Measurements from ENCODE around the gene FERMT1. TPM values are rescaled to one million over a fixed set of nuclear protein-coding genes. Genes with fewer than 3 reads are reported as not detected.

FERMT1 gene
- total RNA-seq, 2 donors from 2014 or later = 3.5 to 4.1 TPM

GRCh38 chr20:6074784-6075183 is 48.0 kb downstream of the FERMT1 start:
- H3K4me3 Mint-ChIP-seq = no peak overlapping the region
- WGBS, 2 experiments (ENCODE audit: insufficient coverage in 1 of 2, insufficient read length in 1 of 2) = 83 to 100% methylated on average over 1 of the region's 2 CpGs
- H3K4me1 ChIP-seq (ENCODE audit: control insufficient read depth, insufficient read depth, low read length) = no peaks in the 10 kb centered on the region
- no peaks in the 10 kb centered on the region for H3K9me3 Mint-ChIP-seq
- H3K4me3 ChIP-seq (ENCODE audit: low read length) = no peak overlapping the region
- H3K36me3 ChIP-seq (ENCODE audit: control insufficient read depth, insufficient read depth, low read length) = no peaks in the 10 kb centered on the region
- no peak for DNase-seq
- H3K27me3 Mint-ChIP-seq (ENCODE audit: insufficient read depth) = no peaks in the 10 kb centered on the region
- TF ChIP-seq CTCF (conservative IDR thresholded peaks at IDR 0.05) = no peak
- peaks cover 8% of the 10 kb centered on the region for H3K4me1 Mint-ChIP-seq
- H3K27ac Mint-ChIP-seq = no peak overlapping the region
- H3K9me3 ChIP-seq (ENCODE audit: control insufficient read depth, low read length) = no peaks in the 10 kb centered on the region
- no peaks in the 10 kb centered on the region for H3K36me3 Mint-ChIP-seq (ENCODE audit: low read depth)
- no peaks in the 10 kb centered on the region for H3K27me3 ChIP-seq (ENCODE audit: control insufficient read depth, insufficient read depth, low read length, poor library complexity, severe bottlenecking)
- H3K27ac ChIP-seq (ENCODE audit: low read depth, low read length) = no peak overlapping the region
- H3K9ac ChIP-seq (ENCODE audit: extremely low read depth, low read length, poor library complexity, severe bottlenecking) = no peak overlapping the region

GRCh38 chr20:6074145-6074561 is 48.7 kb downstream of the FERMT1 start:
- no peak overlapping the region for H3K27ac Mint-ChIP-seq
- peak; percentile 73 for DNase-seq

GRCh38 chr20:6070829-6071695 is 51.8 kb downstream of the FERMT1 start:
- WGBS, 2 experiments (ENCODE audit: insufficient coverage in 1 of 2, insufficient read length in 1 of 2) = 87% methylated on average over 6 of the region's 6 CpGs; no CpG with 5 or more reads in 1 of the 2 experiments
- no peaks in the 10 kb centered on the region for H3K9me3 ChIP-seq (ENCODE audit: control insufficient read depth, low read length)
- Mint-ChIP-seq H3K36me3 (ENCODE audit: low read depth) (no peaks in the 10 kb centered on the region), H3K4me3 (no peak overlapping the region), H3K9me3 (no peaks in the 10 kb centered on the region), H3K27ac (no peak overlapping the region), H3K4me1 (peaks cover 4% of the 10 kb centered on the region), H3K27me3 (ENCODE audit: insufficient read depth) (no peaks in the 10 kb centered on the region)
- no peak overlapping the region for H3K9ac ChIP-seq (ENCODE audit: extremely low read depth, low read length, poor library complexity, severe bottlenecking)
- no peak overlapping the region for H3K27ac ChIP-seq (ENCODE audit: low read depth, low read length)
- H3K4me1 ChIP-seq (ENCODE audit: control insufficient read depth, insufficient read depth, low read length) = no peaks in the 10 kb centered on the region
- H3K4me3 ChIP-seq (ENCODE audit: low read length) = no peak overlapping the region
- H3K36me3 ChIP-seq (ENCODE audit: control insufficient read depth, insufficient read depth, low read length) = no peaks in the 10 kb centered on the region
- no peaks in the 10 kb centered on the region for H3K27me3 ChIP-seq (ENCODE audit: control insufficient read depth, insufficient read depth, low read length, poor library complexity, severe bottlenecking)
- no peak for TF ChIP-seq CTCF (conservative IDR thresholded peaks at IDR 0.05)
- DNase-seq = no peak

More at GRCh38 chr20:6074145-6074561, 48.7 kb downstream of the FERMT1 start:
- H3K4me3 ChIP-seq (ENCODE audit: low read length) = no peak overlapping the region
- TF ChIP-seq CTCF (conservative IDR thresholded peaks at IDR 0.05) = peak; percentile 71
- H3K9ac ChIP-seq (ENCODE audit: extremely low read depth, low read length, poor library complexity, severe bottlenecking) = no peak overlapping the region
- H3K27ac ChIP-seq (ENCODE audit: low read depth, low read length) = no peak overlapping the region
- no peaks in the 10 kb centered on the region for H3K9me3 ChIP-seq (ENCODE audit: control insufficient read depth, low read length)
- no peaks in the 10 kb centered on the region for H3K4me1 ChIP-seq (ENCODE audit: control insufficient read depth, insufficient read depth, low read length)
- H3K36me3 ChIP-seq (ENCODE audit: control insufficient read depth, insufficient read depth, low read length) = no peaks in the 10 kb centered on the region
- Mint-ChIP-seq H3K4me3 (no peak overlapping the region), H3K27me3 (ENCODE audit: insufficient read depth) (no peaks in the 10 kb centered on the region), H3K4me1 (peaks cover 8% of the 10 kb centered on the region), H3K9me3 (no peaks in the 10 kb centered on the region), H3K36me3 (ENCODE audit: low read depth) (no peaks in the 10 kb centered on the region)
- 72 to 92% methylated on average over 2 of the region's 2 CpGs for WGBS, 2 experiments (ENCODE audit: insufficient coverage in 1 of 2, insufficient read length in 1 of 2)
- no peaks in the 10 kb centered on the region for H3K27me3 ChIP-seq (ENCODE audit: control insufficient read depth, insufficient read depth, low read length, poor library complexity, severe bottlenecking)
